HG02571 (cell line): Measurements from ENCODE around the gene BCAN.

Experiments
- ATAC-seq: cut with Tn5 transposase; IDR thresholded peaks from one replicate; pipeline ENCODE4 v1.9.1; 2021; ENCODE audit warnings: mild to moderate bottlenecking, moderate library complexity; ENCODE audit not compliant: unreplicated experiment

Gene BCAN

GRCh38 chr1:156675210-156676113 is 33.5 kb downstream of the BCAN start:
- ATAC-seq, result no peak

- no peak for ATAC-seq
Measured at GRCh38 chr1:156676114-156676819, 34.4 kb downstream of the BCAN start.

GRCh38 chr1:156676820-156677615 is 35.1 kb downstream of the BCAN start, which contains the start of gene NES:
NES (minus strand) TSS chr1:156677407; CDS start chr1:156677264, 143 bp downstream.
- ATAC-seq, result no peak

DNA sequence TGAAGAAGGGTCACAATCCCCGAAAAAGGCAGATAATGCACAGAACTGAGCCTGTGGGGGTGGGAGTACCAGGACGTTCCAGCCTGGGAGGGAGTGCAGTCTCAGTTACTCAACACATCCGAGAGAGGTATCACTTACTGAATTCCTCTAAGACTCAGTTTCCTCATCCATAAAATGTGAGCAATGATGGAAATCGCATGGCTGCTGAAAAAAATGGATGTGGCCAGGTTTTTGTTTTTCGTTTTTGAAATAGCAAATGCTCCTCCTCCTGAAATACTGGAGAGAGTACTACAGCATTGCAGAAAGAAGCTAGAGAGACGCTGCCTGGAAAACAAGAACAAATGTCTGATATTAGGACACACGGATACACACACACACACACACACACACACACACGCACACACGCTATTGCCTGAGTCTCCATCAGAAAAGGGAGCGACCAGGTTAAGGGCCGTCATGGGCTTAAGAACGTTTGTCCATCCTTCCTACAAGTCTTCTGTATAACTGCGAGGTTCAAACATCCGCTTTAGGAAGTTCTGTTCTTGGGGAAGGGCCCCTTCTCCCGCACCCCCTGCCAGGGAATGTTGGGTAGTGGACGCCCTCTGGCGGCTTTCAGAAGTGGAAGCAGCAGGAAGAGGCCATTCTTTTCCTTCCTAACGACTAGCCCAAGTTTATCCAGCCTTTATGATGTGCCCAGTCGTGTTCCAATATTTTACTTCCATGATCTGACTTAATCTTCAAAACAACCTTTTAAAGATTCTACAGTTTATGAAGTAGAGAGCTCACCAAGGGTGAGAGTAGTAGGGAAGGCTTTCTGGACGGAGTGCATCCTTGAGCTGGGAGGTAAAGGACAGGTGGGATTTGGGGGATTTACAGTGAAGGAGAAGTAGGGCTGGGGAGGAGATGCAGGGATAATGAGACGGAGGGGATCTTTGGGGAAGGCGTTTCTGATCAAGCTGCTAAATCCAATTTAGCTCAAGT is 36.0 kb downstream of the BCAN start:
- no peak for ATAC-seq

- no peak for ATAC-seq
Measured at GRCh38 chr1:156680056-156680455, 38.1 kb downstream of the BCAN start.

DNA sequence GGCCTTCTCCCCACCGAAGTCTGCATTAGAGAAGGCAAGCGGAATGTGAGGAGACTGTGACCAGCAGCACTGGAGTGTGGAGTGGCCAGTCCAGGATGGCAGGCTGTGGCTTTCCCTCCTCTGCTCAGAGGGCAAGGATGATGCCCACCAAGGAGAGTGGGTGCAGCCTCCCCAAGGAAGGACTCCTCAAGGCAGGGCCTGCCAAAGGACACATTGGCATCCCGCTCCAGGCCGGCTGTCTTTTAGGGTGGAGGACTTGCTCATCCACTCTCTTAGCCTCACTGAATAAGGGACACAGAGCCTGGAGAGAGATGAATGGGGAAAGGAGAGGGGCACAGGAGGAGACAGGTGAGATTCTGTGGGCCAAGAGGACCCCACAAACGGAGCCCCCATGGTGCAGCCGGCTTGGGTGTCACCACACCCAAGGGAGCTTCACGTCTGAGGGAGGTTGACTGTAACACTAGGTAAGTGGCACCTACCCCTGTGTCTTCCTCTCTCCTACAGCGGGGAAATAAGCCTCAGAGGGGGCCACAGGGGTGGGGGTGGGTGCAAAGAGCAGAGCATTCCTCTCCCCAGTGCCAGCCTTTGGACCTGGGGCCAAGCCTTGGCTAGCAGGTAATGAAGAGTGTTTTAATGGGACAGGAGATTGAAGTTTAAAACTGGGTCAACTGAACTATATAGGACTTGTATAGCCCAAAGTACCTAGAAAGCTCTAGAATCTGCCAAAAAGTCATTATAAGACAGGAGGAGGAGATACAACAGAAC is 39.5 kb downstream of the BCAN start:
- no peak for ATAC-seq

- no peak for ATAC-seq
Measured at GRCh38 chr1:156682166-156682890, 40.4 kb downstream of the BCAN start.

DNA sequence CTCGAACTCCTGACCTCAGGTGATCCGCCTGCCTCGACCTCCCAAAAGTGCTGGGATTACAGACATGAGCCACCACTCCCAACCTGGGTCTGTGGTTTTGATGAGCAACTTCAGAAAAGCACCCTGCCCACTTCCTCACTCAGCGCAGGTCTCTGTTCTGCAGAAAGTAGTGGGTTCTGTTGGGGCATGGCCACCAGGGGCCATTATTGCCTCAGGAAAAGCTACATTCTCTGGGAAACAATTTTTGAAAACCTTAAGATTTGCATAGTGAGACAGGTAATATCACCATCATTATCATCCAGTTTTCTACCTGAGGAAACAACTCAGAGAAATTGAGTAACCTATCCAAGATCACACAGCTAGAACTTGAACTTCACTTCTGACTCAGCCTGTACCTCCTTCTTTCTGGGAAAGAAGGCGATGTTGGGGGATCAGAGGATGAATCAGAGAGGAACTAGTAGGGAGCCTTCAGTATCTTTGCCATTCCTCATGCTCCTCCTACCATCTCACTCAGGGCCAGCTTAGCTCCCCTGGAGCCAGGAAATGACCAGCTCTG is 42.4 kb downstream of the BCAN start:
- ATAC-seq, result no peak

- ATAC-seq, result no peak
Measured at GRCh38 chr1:156689035-156689952, 47.4 kb downstream of the BCAN start.

GRCh38 chr1:156689953-156690674 is 48.2 kb downstream of the BCAN start:
- ATAC-seq, result no peak

DNA sequence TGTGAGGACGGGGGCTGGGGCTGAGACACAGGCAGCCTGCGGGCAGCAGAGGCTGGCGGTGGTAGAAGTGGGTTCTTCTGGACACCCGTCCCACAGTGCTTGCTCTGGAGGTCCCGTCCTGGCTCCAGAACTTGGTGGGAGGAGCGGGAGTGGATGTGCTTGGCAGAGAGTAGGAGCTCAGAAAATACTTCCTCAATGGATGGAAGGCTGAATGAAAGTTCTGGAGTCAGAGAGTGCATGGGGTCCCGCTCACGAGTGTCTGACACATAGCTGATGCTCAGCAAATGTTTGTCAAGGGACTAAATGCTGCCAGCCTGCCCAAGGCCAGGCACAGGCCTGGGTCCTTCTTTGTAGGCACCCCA is 48.7 kb downstream of the BCAN start:
- no peak for ATAC-seq

DNA sequence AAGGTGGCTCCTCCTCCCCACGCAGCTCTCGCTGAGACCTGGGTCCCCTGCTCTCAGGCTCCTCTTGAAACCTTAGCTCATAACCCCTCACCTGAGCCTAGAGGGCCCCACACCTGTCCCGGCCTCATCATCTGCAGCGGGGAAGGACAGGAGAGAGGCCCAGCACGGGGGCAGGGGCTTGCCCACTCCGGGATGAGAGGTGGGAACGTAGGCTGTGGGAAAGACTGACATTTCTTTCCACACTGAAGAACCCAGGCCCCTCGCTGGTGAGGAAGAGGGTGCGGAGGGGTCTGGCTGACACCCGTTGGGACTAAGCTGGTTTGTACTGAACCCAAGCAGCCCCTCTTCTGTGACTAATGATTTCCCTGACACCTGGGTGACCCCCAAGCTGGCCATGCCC is 49.3 kb downstream of the BCAN start:
- no peak for ATAC-seq

DNA sequence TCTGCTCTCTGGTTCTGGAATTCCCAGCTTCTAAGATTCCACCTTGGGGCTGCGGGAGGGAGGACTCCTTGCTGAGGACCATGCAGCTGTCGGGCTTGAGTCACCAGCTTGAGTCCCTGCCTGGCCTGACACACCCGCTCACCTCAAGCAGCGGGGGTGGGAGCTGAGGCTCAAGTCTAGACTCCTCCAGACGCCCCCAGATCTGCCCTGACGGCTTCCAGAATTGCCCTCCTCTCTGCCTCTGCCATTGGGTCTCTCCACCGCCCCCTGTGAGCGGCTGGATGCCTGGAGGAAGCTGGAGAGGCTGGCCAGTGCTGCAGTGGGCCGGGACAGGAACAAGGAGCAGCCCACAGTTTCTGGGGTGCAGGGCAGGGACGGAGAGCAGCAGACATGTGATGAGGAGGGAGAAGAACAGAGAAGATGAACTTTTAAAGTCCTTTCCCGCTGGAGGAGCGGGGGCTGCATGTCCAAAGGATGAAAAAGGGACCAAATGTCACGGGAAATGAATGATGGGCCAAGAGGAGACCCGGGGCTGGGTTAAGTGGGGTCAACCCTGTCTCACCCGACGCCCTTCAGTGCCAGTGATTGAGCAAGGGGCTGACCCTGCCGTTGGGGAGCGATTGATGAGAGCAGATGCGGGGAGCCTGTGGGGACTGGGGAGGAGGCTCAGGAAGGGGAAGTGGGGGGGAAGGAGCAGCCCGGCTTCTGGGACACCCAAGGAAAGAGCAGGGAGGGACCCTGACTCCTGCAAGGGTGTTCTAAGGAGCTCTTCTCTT is 49.9 kb downstream of the BCAN start:
- ATAC-seq, result no peak

GRCh38 chr1:156692441-156692924 is 50.6 kb downstream of the BCAN start:
- ATAC-seq, result no peak

- ATAC-seq, result no peak
Measured at GRCh38 chr1:156692925-156693847, 51.3 kb downstream of the BCAN start.
